Panc1 (cell line): Measurements from ENCODE around the gene IQCH.

Experiments used
- CTCF ChIP-seq: fragments of 450-650 bp; IDR thresholded peaks from 2 replicates; pipeline ENCODE4 v1.5.1; 2017; ENCODE audit warnings: mild to moderate bottlenecking
- POLR2AphosphoS5 ChIP-seq: IDR thresholded peaks from 2 replicates; pipeline ENCODE4 v1.6.1; 2012; ENCODE audit warnings: mild to moderate bottlenecking, low read depth, low read length, moderate library complexity
- REST ChIP-seq, 2 experiments: IDR thresholded peaks; 2 replicates each; pipeline ENCODE4 v1.6.1; 2011 to 2012; ENCODE audit warnings: low read depth in 2 of 2, control low read depth in 1 of 2, low read length in 1 of 2, mild to moderate bottlenecking in 1 of 2, moderate library complexity in 1 of 2; ENCODE audit not compliant: insufficient read depth in 1 of 2
- SIN3A ChIP-seq: IDR thresholded peaks from 2 replicates; pipeline ENCODE4 v1.6.1; 2012; ENCODE audit warnings: low read depth, mild to moderate bottlenecking, low read length, moderate library complexity, borderline replicate concordance; ENCODE audit not compliant: insufficient read depth
- TCF7L2 ChIP-seq: IDR thresholded peaks from 2 replicates; pipeline ENCODE4 v1.6.1; 2011; ENCODE audit warnings: mild to moderate bottlenecking, low read depth, low read length, inconsistent platforms

GRCh38 chr15:67248011-67248505, 6.5 kb upstream of the IQCH start:
- TF ChIP-seq CTCF, result no peak
- TF ChIP-seq POLR2AphosphoS5, result no peak
- TF ChIP-seq REST (IDR thresholded peaks at IDR 0.05; ENCODE audit: insufficient read depth in 1 of 2, low read depth in 2 of 2, low read length in 1 of 2), result no peak
- TF ChIP-seq SIN3A, result no peak
- TF ChIP-seq TCF7L2, result no peak
